ENCODE data around the gene ATP6V0E2.

GRCh38 chr7:149828357-149829309 lies 45.1 kb upstream of the ATP6V0E2 start:
- no peak for TF ChIP-seq CTCF (IDR thresholded peaks at IDR 0.05; ENCODE audit: low read length)
- TF ChIP-seq EZH2 (IDR thresholded peaks at IDR 0.05; ENCODE audit: borderline replicate concordance, low read length) = no peak

Measured in OCI-LY1 (cell line).